Esophagus squamous epithelium (tissue), 4 donors: Measurements from ENCODE around the gene PPIL1.

Source experiments
- CTCF ChIP-seq, 6 experiments: fragments of 450-650 bp in 4 of 6; fragments of 200-600 bp in 2 of 6; sonication (generic) in 2 of 6; IDR thresholded peaks; one replicate each; pipeline ENCODE4 v1.5.1; 2016 to 2019; ENCODE audit warnings: antibody characterized with exemption in 6 of 6, mild to moderate bottlenecking in 4 of 6, moderate library complexity in 4 of 6
- POLR2A ChIP-seq, 4 donors: fragments of 450-650 bp; IDR thresholded peaks; one replicate each; pipeline ENCODE4 v1.6.1; 2017; ENCODE audit warnings: antibody characterized with exemption in 4 of 4, mild to moderate bottlenecking in 4 of 4, moderate library complexity in 3 of 4

- no peak for TF ChIP-seq CTCF (IDR thresholded peaks at IDR 0.05)
- TF ChIP-seq POLR2A (IDR thresholded peaks at IDR 0.05), result no peak
Observed at GRCh38 chr6:36888115-36888643, 13.6 kb upstream of the PPIL1 start.
